AG09319 (cell line): ENCODE results near the gene IL1RAP.
A peak's percentile ranks its signal among the peaks of the same experiment; 100 is the strongest.

Experiments used
- DNase-seq: peaks from one replicate; pipeline ENCODE4 v3.0.0-alpha.2; 2010; ENCODE audit warnings: low read depth; ENCODE audit errors: extremely low read depth
- CTCF ChIP-seq: IDR thresholded peaks from 2 replicates; pipeline ENCODE4 v1.5.1; 2011; ENCODE audit warnings: low read depth, mild to moderate bottlenecking, inconsistent platforms, low read length, moderate library complexity

Gene IL1RAP

GRCh38 chr3:190696777-190697501 is 183.1 kb downstream of the IL1RAP start:
- no peak for DNase-seq
- peak; percentile 57 for TF ChIP-seq CTCF

GRCh38 chr3:190697502-190697830 is 183.6 kb downstream of the IL1RAP start:
- TF ChIP-seq CTCF: no peak
- no peak for DNase-seq

GRCh38 chr3:190697901-190698300 is 184.0 kb downstream of the IL1RAP start:
- no peak for TF ChIP-seq CTCF
- DNase-seq: peak; percentile 48

GRCh38 chr3:190699776-190700175 is 185.9 kb downstream of the IL1RAP start:
- no peak for DNase-seq
- no peak for TF ChIP-seq CTCF

- peak; percentile 66 for TF ChIP-seq CTCF
- DNase-seq: peak; percentile 18
Measured at GRCh38 chr3:190701096-190701532, 187.2 kb downstream of the IL1RAP start.

- DNase-seq: no peak
- no peak for TF ChIP-seq CTCF
Measured at GRCh38 chr3:190706582-190706981, 192.7 kb downstream of the IL1RAP start.
